Esophagus squamous epithelium (tissue), 5 donors: ENCODE data around the gene ROR2. TPM values are rescaled to one million over a fixed set of nuclear protein-coding genes. Genes with fewer than 3 reads are reported as not detected.

ENCODE experiments used
- DNase-seq: peaks from one replicate; lab custom pipeline; 2025; lab: John Stamatoyannopoulos, UW
- H3K27ac ChIP-seq, 4 donors: fragments of 200-600 bp; sonication (generic); one replicate each; pipeline ENCODE4 v1.5.1; 2016 to 2019; ENCODE audit warnings: mild to moderate bottlenecking in 1 of 4
- H3K27me3 ChIP-seq, 4 donors: fragments of 200-600 bp; sonication (generic); 1 replicate in 3 of 4; 2 replicates in 1 of 4; pipeline versions ENCODE4 v1.5.1 to v1.6.0; 2017 to 2021; ENCODE audit warnings: antibody characterized with exemption in 1 of 4
- H3K36me3 ChIP-seq, 3 donors: fragments of 200-600 bp; sonication (generic); one replicate each; pipeline ENCODE4 v1.5.1; 2016 to 2019
- H3K4me1 ChIP-seq, 3 donors: fragments of 200-600 bp; sonication (generic); one replicate each; pipeline ENCODE4 v1.5.1; 2017 to 2019
- H3K4me3 ChIP-seq, 4 donors: fragments of 200-600 bp; sonication (generic); 1 replicate in 3 of 4; 2 replicates in 1 of 4; pipeline ENCODE4 v1.5.1; 2016 to 2019; ENCODE audit warnings: mild to moderate bottlenecking in 2 of 4, moderate library complexity in 1 of 4
- H3K9me3 ChIP-seq, 3 donors: fragments of 200-600 bp; sonication (generic); one replicate each; pipeline ENCODE4 v1.5.1; 2016 to 2019
- CTCF ChIP-seq, 6 experiments: fragments of 450-650 bp in 4 of 6; fragments of 200-600 bp in 2 of 6; sonication (generic) in 2 of 6; IDR thresholded peaks; one replicate each; pipeline ENCODE4 v1.5.1; 2016 to 2019; ENCODE audit warnings: antibody characterized with exemption in 6 of 6, mild to moderate bottlenecking in 4 of 6, moderate library complexity in 4 of 6
- POLR2A ChIP-seq, 4 donors: fragments of 450-650 bp; IDR thresholded peaks; one replicate each; pipeline ENCODE4 v1.6.1; 2017; ENCODE audit warnings: antibody characterized with exemption in 4 of 4, mild to moderate bottlenecking in 4 of 4, moderate library complexity in 3 of 4
- WGBS, 2 donors: methylation state at CpG; one replicate each; pipeline ENCODE4 v1.1.5; 2018; 5-methylcytosine and 5-hydroxymethylcytosine counted together
- intact Hi-C: fragments of 100-400 bp; cut with DNase I; formaldehyde crosslinking; loops from one replicate; pipeline ENCODE4 v1.15.0; 2022
- total RNA-seq, 4 donors: library from RNA; depleted of rRNA; stranded (reverse); fragments of >200 nt; gene quantifications; one replicate each; pipeline ENCODE4 v1.1.0, GENCODE V29; 2016
- donor health status: DM: yes; HTN: yes; CAD: no.

Gene ROR2
- total RNA-seq, 4 donors from 2014 or later, result 0.68 to 12.6 (median 3.7) TPM

DNA sequence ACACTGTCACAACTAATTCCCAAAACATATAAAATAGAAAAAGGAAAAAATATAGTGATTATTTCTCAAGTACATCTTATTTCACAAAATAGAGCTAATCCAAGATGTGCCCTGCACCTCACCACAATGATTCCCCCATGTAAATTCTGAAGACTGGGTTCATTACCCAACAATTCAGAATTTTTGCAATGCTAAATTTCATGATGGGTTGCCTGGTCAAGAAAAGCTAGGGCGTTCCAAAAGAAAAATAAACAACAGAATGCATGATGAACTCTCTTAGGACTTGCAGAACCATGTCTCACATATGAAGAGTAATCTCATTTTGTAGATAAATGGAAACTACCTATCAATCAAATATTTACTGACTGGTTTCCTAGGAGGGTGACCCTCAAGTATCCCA, 266.8 kb downstream of the ROR2 start:
- Histone ChIP-seq H3K27me3 (peaks cover 0 to 31% (median 0%) of the 10 kb centered on the region in 4 donors), H3K27ac (no peak overlapping the region), H3K4me1 (peaks cover 0 to 7% (median 0%) of the 10 kb centered on the region in 3 donors), H3K9me3 (no peaks in the 10 kb centered on the region), H3K4me3 (no peak overlapping the region), H3K36me3 (no peaks in the 10 kb centered on the region)
- intact Hi-C loops, result loop anchor here (5.0 kb wide), 1 partner anchor 771 kb away; no protein-coding TSS in a partner anchor
- WGBS, 2 donors, result 56 to 82% methylated on average over 1 of the region's 1 CpG
- no peak for DNase-seq
- TF ChIP-seq POLR2A (IDR thresholded peaks at IDR 0.05) (no peak), CTCF (IDR thresholded peaks at IDR 0.05) (no peak)

- peaks cover 0 to 31% (median 0%) of the 10 kb centered on the region in 4 donors for H3K27me3 ChIP-seq
- peaks cover 0 to 7% (median 0%) of the 10 kb centered on the region in 3 donors for H3K4me1 ChIP-seq
- intact Hi-C loops, result loop anchor here (5.0 kb wide), 1 partner anchor 771 kb away; no protein-coding TSS in a partner anchor
- DNase-seq, result no peak
- no peaks in the 10 kb centered on the region for H3K9me3 ChIP-seq
- no peaks in the 10 kb centered on the region for H3K36me3 ChIP-seq
- TF ChIP-seq CTCF (IDR thresholded peaks at IDR 0.05) (no peak), POLR2A (IDR thresholded peaks at IDR 0.05) (no peak)
- H3K27ac ChIP-seq, result no peak overlapping the region
- WGBS, 2 donors, result 48 to 59% methylated on average over 5 to 6 of the region's 6 CpGs
- no peak overlapping the region for H3K4me3 ChIP-seq
These were observed 267.2 kb downstream of the ROR2 start for GRCh38 chr9:91682806-91683205.

GRCh38 chr9:91681461-91682305, 268.3 kb downstream of the ROR2 start:
- Histone ChIP-seq H3K27me3 (peaks cover 0 to 31% (median 0%) of the 10 kb centered on the region in 4 donors), H3K36me3 (no peaks in the 10 kb centered on the region), H3K9me3 (no peaks in the 10 kb centered on the region), H3K4me1 (peaks cover 0 to 7% (median 0%) of the 10 kb centered on the region in 3 donors), H3K4me3 (peak overlapping the region in 1 of 4 donors; percentile 42), H3K27ac (no peak overlapping the region)
- intact Hi-C loops, result loop anchor here (5.0 kb wide), 1 partner anchor 769 kb away; no protein-coding TSS in a partner anchor
- peak; percentile 11 for DNase-seq
- no peak for TF ChIP-seq POLR2A (IDR thresholded peaks at IDR 0.05)
- TF ChIP-seq CTCF (IDR thresholded peaks at IDR 0.05), result peak; percentile 38 to 87 (median 71)
- 27 to 45% methylated on average over 32 to 39 of the region's 43 CpGs for WGBS, 2 donors

DNA sequence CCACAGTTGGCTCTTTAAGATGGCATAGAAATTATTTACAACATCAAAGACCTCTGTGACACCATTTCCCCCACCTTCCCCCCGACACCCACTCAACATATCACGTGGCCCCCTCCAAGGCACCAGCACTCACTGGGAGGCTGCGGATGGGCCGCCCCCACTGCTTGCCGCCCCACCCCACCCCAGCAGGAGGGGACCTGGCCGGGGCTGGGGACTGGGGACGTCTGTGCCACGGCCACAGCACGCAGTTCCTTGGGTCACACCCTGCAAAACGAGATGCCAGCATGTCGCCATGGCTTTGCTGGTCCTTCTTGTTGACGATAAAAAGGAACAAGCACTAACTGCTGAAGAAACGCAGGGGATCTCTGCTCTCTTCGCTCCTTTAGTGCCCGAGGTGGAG, 269.0 kb downstream of the ROR2 start:
- Histone ChIP-seq H3K27me3 (peaks cover 0 to 37% (median 0%) of the 10 kb centered on the region in 4 donors), H3K27ac (no peak overlapping the region), H3K4me1 (peaks cover 0 to 7% (median 0%) of the 10 kb centered on the region in 3 donors), H3K9me3 (no peaks in the 10 kb centered on the region), H3K4me3 (no peak overlapping the region), H3K36me3 (no peaks in the 10 kb centered on the region)
- intact Hi-C loops, result loop anchor here (5.0 kb wide), 1 partner anchor 769 kb away; no protein-coding TSS in a partner anchor
- no peak for DNase-seq
- WGBS, 2 donors, result 85 to 87% methylated on average over 8 to 11 of the region's 15 CpGs
- TF ChIP-seq POLR2A (IDR thresholded peaks at IDR 0.05) (no peak), CTCF (IDR thresholded peaks at IDR 0.05) (no peak)

GRCh38 chr9:91680106-91680505, 269.9 kb downstream of the ROR2 start:
- intact Hi-C loops, result loop anchor here (5.0 kb wide), 1 partner anchor 768 kb away; no protein-coding TSS in a partner anchor
- WGBS, 2 donors, result 83 to 84% methylated on average over 9 of the region's 9 CpGs
- Histone ChIP-seq H3K27ac (no peak overlapping the region), H3K4me3 (no peak overlapping the region), H3K36me3 (no peaks in the 10 kb centered on the region), H3K9me3 (no peaks in the 10 kb centered on the region), H3K4me1 (peaks cover 0 to 7% (median 0%) of the 10 kb centered on the region in 3 donors), H3K27me3 (peaks cover 0 to 37% (median 0%) of the 10 kb centered on the region in 4 donors)
- no peak for DNase-seq
- TF ChIP-seq POLR2A (IDR thresholded peaks at IDR 0.05), result no peak
- TF ChIP-seq CTCF (IDR thresholded peaks at IDR 0.05), result no peak
